Measurements from ENCODE around the gene EED.

Gene EED

DNA sequence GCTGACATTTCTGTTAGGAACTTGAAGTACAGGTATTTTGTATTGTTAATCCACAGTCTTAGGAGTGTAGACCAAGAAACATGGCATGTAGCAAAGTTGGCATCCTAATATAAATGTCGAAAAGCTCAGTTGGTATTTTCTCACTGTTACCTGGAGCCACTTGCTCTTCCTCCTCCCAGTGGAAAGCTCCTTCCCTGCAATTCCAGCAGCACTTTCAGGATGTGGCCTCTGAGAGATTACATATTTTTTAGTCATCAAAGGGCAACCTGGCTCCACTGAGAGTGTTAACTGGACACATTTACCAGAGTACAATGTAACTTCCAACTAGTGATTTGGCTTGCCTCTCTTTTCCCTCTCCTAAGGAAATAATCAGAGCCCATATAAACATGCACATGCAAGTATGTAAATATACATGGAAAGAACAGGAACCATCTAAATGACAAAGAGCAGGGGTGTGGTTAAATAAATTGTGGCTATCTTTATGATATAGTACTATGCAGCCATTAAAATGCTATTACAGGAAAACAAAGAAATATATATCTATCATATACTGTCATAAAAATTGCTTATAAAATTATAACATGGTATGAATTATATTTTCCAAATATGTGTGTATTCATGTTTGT lies 14.3 kb upstream of the EED start:
- Mint-ChIP-seq H3K4me3 (no peak overlapping the region), H3K27ac (no peak overlapping the region), H3K4me1 (ENCODE audit: low read depth) (peaks cover 34% of the 10 kb centered on the region), H3K36me3 (ENCODE audit: low read depth) (no peaks in the 10 kb centered on the region), H3K9me3 (peaks cover 4% of the 10 kb centered on the region), H3K27me3 (ENCODE audit: low read depth) (no peaks in the 10 kb centered on the region)

DNA sequence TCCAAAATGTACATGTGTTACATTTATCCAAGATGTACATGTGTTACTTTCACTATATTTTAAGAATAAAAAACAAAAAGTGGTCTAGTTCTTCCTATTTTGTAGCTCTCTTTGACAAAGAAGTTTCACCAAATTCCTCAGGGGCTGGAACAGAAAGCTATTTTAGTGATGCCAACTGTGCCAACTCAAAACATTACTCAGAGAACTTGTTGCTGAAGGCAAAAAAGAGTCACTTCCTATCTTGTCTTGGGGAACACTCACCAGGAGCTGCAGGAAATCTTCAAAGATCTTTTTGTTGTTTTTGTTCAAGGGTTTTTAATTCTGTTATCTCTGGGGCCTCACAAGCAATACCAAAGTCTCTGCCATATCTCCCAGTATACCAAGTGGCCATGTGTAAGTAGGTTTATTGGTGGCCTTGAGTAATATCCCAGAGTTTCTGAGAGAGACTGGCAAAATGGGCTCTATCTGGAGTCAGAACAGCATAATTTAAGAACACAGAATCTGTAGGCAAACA lies 13.6 kb upstream of the EED start:
- Mint-ChIP-seq H3K4me3 (no peak overlapping the region), H3K36me3 (ENCODE audit: low read depth) (no peaks in the 10 kb centered on the region), H3K9me3 (no peaks in the 10 kb centered on the region), H3K27ac (no peak overlapping the region), H3K27me3 (ENCODE audit: low read depth) (no peaks in the 10 kb centered on the region), H3K4me1 (ENCODE audit: low read depth) (peaks cover 34% of the 10 kb centered on the region)

DNA sequence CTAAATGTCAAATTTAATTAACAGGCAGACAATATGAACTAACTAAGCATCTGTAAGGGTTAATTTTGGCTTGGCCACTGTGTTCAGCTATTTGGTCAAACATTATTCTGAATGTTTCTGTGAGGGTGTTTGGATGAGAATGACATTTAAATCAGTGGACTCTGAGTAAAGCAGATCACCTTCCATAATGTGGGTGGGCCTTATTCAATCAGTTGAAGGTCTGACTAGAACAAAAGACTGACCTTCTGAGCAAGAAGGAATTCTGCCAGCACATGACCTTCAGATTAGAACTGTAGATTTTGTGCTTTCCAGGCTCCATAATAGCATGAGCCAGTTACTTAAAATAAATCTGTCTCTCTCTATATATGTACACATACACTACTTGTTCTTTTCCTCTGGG lies 12.0 kb upstream of the EED start:
- H3K9me3 Mint-ChIP-seq = no peaks in the 10 kb centered on the region
- H3K27me3 Mint-ChIP-seq (ENCODE audit: low read depth) = no peaks in the 10 kb centered on the region
- no peak overlapping the region for H3K4me3 Mint-ChIP-seq
- peaks cover 30% of the 10 kb centered on the region for H3K4me1 Mint-ChIP-seq (ENCODE audit: low read depth)
- H3K36me3 Mint-ChIP-seq (ENCODE audit: low read depth) = no peaks in the 10 kb centered on the region
- no peak overlapping the region for H3K27ac Mint-ChIP-seq

DNA sequence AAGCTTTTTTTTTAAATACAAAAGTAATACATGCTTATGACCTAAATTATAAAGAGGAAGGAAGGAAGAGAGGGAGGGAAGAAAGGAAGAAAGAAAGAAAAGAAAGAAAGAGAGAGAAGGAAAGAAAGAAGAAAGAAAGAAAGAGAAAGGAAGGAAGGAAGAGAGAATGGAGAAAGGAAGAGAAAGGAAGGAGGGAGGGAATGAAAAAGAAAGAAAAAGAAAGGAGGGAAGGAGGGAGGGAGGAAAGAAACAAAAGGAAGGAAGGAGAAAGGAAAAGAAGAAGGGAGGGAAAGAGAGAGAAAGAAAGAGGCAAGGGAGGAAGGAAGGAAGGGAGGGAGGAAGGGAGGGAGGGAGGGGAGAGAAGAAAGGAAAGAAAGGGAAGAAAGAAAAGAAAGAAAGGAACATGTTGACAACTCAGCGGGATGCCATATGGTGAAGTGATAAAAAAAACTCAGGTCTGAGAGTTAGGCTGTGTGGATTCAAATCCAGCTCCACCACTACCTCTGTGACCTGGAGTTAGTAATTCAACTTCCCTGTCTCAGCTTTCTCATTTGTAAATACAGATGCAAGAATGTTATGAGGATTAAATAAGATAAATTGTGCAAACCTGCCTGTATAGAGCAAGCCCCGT lies 9.6 kb upstream of the EED start:
- Mint-ChIP-seq H3K27me3 (ENCODE audit: low read depth) (no peaks in the 10 kb centered on the region), H3K4me1 (ENCODE audit: low read depth) (peaks cover 14% of the 10 kb centered on the region), H3K4me3 (no peak overlapping the region), H3K36me3 (ENCODE audit: low read depth) (no peaks in the 10 kb centered on the region), H3K9me3 (no peaks in the 10 kb centered on the region), H3K27ac (no peak overlapping the region)

DNA sequence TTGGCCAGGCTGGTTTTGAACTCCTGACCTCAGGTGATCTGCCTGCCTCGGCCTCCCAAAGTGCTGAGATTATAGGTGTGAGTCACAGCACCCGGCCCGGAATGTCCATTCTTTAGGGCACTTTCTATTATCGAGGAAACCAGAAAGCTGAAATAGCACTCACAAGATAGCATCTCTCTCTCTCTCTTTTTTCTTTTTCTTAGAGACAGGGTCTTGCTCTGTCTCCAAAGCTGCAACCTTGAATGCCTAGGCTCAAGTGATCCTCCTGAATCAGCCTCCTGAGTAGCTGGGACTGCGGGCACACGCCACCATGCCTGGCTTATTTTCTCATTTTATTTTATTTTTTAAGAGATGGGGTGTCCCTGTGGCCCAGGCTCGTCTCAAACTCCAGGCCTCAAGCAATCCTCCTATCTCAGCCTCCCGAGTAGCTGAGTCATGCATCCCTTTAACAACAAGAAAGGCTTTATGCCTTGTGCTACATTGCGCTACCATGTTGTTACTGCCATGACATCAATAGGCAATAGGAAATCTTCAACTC lies 7.2 kb upstream of the EED start:
- no peaks in the 10 kb centered on the region for H3K36me3 Mint-ChIP-seq (ENCODE audit: low read depth)
- peaks cover 12% of the 10 kb centered on the region for H3K4me1 Mint-ChIP-seq (ENCODE audit: low read depth)
- H3K4me3 Mint-ChIP-seq = no peak overlapping the region
- no peaks in the 10 kb centered on the region for H3K9me3 Mint-ChIP-seq
- H3K27ac Mint-ChIP-seq = no peak overlapping the region
- no peaks in the 10 kb centered on the region for H3K27me3 Mint-ChIP-seq (ENCODE audit: low read depth)

DNA sequence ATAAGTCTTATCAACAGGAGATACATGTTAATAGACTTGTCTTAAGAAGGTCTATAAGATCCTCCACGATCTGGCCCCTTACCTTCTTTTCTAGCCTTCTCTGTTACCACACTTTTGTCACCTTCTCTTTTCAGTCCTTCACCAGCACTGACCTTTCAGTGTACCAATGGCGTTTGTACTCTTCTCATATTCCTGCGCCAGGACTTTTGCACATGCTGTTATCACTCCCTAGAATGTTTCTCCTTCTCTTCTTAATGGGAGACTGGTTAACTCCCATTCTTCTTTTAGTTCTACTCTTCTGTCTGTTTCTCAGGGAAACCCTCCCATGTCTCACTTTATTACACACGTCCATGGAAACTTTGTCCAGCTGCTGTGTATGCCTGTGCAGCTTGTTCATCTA lies 4.4 kb upstream of the EED start:
- H3K4me1 Mint-ChIP-seq (ENCODE audit: low read depth) = peaks cover 9% of the 10 kb centered on the region
- no peaks in the 10 kb centered on the region for H3K36me3 Mint-ChIP-seq (ENCODE audit: low read depth)
- H3K9me3 Mint-ChIP-seq = no peaks in the 10 kb centered on the region
- H3K27me3 Mint-ChIP-seq (ENCODE audit: low read depth) = no peaks in the 10 kb centered on the region
- no peak overlapping the region for H3K27ac Mint-ChIP-seq
- H3K4me3 Mint-ChIP-seq = no peak overlapping the region

DNA sequence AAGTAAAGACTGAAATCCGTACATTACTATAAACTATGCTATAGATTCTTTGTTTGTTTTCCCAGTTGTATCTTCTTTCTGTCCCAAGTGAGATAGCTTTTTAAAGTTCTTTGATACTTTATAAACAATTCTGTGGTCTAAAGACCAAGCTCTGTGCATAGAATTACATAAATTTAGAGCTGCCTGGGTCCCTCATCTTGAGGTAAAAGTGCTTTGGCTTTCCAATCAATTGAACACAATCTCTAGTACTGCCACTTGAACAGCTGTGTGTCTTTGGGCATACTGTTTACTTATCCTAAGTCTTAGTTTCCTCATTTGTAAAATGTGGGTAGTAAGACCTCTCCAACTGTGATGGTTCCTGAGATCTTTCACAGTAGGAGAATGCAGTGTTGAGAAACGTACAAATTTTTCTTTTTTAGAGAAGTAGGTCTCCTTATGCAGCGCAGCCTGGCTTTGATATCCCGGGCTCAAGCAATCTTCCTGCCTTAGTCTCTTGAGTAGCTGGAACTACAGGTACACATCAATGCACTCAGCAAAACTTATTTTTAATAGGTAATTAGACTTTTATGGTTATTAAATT lies 2.5 kb upstream of the EED start:
- no peak overlapping the region for H3K27ac Mint-ChIP-seq
- H3K27me3 Mint-ChIP-seq (ENCODE audit: low read depth) = no peaks in the 10 kb centered on the region
- no peak overlapping the region for H3K4me3 Mint-ChIP-seq
- no peaks in the 10 kb centered on the region for H3K36me3 Mint-ChIP-seq (ENCODE audit: low read depth)
- H3K9me3 Mint-ChIP-seq = no peaks in the 10 kb centered on the region
- H3K4me1 Mint-ChIP-seq (ENCODE audit: low read depth) = peaks cover 9% of the 10 kb centered on the region

DNA sequence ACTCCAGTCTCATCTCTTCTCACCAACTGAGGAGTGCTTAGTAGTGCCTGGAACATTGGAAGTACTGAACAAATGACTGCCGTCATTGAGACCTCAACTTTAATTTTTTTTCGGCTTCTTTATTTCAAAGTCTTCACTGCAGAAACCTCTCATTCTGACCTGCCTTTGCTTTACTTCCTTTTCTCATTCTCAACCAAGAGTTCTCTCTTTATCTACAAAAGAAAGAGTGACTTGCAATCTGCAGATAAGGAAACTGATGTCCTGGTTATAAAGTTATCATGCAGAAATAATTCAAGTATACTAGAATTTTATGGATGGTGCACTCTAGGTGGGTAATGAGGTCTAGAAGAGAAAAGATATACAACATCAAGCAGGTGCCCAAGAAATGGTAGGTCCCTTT lies 1.2 kb upstream of the EED start:
- Mint-ChIP-seq H3K4me3 (no peak overlapping the region), H3K9me3 (no peaks in the 10 kb centered on the region), H3K36me3 (ENCODE audit: low read depth) (no peaks in the 10 kb centered on the region), H3K27me3 (ENCODE audit: low read depth) (no peaks in the 10 kb centered on the region), H3K27ac (no peak overlapping the region), H3K4me1 (ENCODE audit: low read depth) (peaks cover 21% of the 10 kb centered on the region)

DNA sequence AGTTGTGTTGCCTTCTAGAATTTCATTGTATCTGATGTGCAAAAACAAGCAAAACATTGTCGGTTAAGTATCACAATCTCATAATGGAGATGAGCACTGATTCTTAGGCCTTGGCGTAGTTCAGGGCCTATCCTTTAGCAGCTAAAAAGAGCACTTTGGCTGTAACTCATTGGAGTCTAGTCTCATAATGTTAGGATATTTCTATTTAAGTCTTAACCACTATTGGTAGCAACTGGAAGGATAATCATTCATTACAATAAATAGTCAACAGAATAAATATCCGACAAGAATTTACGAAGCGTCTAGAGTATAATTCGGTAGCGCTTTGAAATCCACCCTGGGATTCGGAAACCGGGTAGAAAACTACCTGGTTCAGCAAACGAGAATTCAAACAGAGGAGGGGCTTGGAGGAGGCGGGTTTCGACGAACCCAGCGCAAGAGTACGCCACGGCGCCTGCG lies 461 bp upstream of the EED start:
- Mint-ChIP-seq H3K36me3 (ENCODE audit: low read depth) (no peaks in the 10 kb centered on the region), H3K27me3 (ENCODE audit: low read depth) (no peaks in the 10 kb centered on the region), H3K27ac (no peak overlapping the region), H3K4me1 (ENCODE audit: low read depth) (peaks cover 27% of the 10 kb centered on the region), H3K4me3 (no peak overlapping the region), H3K9me3 (no peaks in the 10 kb centered on the region)

DNA sequence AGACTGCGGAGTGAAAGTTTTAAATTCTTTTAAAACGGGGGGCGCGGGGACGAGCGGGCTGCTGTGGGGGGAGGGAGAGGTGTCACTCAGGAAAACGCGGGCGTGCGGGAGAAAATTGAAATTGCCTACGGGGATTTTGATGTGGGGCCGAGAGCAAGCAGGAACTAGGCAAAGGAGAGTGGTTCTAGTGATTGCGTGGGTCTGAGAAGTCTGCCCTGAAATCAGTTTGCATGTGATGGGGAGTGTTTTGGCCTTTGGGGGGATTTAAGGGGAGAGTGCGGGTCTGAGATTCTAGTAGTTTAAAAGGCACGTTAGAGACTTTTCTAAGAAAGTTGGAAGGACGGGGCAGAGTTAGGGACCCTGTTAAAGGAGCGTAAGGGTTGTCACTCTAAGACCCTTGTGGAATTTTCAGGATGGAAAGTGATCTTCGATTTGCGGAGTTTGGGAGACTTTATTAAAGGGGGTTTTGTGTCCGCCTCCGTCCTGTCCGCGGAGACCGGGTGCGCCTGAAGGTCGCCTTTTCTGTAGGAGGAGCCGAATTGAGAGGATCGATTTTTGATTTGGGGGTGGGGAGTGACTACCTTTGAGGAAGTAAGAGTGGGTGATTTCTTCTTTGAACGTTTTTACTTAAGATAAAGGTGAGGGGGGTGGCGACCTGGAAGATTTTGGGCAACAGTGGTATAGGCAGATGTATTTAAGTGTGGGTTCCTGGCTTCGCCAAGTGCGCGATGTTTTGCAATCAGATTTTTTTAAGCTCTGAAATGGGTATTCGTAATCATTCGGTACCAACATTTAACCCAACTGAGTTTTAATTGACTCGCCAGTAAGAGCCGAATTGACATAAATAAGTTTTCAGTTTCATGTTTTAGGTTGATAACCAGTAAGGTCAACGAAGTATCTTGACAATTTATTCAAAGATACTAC lies 1.1 kb downstream of the EED start:
- Mint-ChIP-seq H3K27ac (no peak overlapping the region), H3K9me3 (no peaks in the 10 kb centered on the region), H3K36me3 (ENCODE audit: low read depth) (peaks cover 1% of the 10 kb centered on the region), H3K4me3 (no peak overlapping the region), H3K27me3 (ENCODE audit: low read depth) (no peaks in the 10 kb centered on the region), H3K4me1 (ENCODE audit: low read depth) (peaks cover 32% of the 10 kb centered on the region)

DNA sequence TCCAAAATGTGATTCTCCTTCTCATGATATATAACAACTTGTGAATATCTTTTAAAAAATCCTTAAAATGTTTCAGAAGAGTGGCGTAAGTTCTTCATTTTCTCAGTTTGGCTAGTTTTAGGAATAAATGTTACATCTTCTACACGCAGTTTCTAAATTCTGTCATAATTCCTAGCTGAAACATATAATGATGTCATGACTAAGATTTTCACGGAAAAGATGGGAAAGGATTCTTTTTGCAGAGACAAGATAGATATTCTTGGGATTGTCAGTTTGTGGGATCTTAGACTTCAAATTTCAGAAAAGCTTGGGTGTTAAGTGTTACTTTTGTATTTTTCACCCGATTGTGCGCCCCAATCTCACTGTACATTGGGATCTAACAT lies 1.7 kb downstream of the EED start:
- Mint-ChIP-seq H3K27ac (peak overlapping the region; percentile 13), H3K4me3 (no peak overlapping the region), H3K4me1 (ENCODE audit: low read depth) (peaks cover 35% of the 10 kb centered on the region), H3K36me3 (ENCODE audit: low read depth) (peaks cover 1% of the 10 kb centered on the region), H3K9me3 (no peaks in the 10 kb centered on the region), H3K27me3 (ENCODE audit: low read depth) (no peaks in the 10 kb centered on the region)

DNA sequence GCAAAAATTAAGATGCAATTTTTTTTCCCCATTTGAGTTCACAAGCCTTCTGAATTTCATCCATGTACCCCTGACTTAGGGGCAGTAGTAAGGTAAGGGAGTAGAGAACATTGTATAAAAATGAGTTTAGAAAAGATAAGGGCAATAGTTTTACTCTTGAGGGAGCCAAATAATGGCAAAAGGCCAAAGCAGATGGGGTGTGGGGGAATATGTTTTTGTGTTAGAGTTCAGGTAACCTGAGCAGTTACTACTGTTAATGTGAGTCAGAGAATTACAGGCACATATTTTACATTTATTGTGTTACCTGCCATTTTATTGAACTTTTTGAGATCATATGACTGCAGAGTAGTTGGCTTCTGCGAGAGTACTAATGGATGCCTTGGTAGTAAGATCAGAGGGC lies 3.1 kb downstream of the EED start:
- Mint-ChIP-seq H3K36me3 (ENCODE audit: low read depth) (peaks cover 8% of the 10 kb centered on the region), H3K4me1 (ENCODE audit: low read depth) (peaks cover 40% of the 10 kb centered on the region), H3K9me3 (no peaks in the 10 kb centered on the region), H3K27ac (peak overlapping the region; percentile 41), H3K27me3 (ENCODE audit: low read depth) (no peaks in the 10 kb centered on the region), H3K4me3 (peak overlapping the region; percentile 48)

DNA sequence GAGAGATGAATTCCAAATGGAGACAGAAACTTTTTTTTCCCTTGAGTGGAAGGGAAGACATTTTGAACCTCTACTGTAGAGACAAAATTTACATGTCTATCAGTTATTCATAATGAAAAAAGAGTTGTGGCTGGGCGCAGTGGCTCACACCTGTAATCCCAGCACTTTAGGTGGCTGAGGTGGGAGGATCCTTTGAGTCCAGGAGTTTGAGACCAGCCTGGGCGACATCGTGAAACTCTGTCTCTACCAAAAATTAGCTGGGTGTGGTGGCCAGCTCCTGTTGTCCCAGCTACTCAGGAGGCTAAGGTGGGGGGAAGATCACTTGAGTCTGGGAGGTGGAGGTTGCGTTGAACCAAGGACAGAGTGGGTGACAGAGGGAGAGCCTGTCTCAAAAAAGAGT lies 4.1 kb downstream of the EED start:
- Mint-ChIP-seq H3K4me3 (peak overlapping the region; percentile 60), H3K4me1 (ENCODE audit: low read depth) (peaks cover 43% of the 10 kb centered on the region), H3K27ac (peak overlapping the region; percentile 37)

DNA sequence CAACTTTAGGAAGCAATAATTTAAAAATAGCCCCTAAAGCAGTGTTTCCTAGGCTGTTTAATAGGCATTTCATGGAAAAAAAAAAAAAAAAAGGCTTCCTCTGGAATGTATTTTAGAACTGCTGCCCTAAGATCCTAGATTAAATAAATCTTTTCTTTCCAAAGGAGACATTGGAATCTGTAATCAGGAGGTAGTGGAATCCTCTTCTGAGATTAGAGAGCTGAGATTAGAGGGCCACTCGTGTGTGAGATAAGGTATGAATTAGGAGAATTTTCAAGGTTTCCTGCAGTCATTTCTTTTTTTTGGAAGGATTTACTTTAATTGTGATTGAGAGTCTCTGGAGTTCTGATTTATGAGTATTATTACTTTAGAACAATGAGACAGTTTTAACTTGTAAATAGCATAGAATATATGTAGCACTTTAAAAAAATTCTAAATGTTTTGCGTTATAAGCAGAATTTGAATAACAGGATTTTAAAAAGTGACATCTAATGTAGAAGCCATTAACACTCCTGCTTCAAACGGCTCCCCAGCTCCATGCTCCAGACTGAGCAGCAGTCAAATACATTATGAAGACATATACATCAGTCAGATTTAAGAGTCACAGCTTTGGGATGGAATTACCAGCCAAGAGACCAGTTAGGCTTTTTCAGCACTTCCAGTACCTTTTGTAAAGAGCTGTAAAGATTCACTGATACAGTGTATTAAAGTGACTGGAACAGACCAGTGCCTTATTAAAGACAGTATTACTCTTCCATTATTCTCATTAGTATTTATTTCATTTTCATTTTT lies 5.0 kb downstream of the EED start:
- H3K9me3 Mint-ChIP-seq = no peaks in the 10 kb centered on the region
- peaks cover 43% of the 10 kb centered on the region for H3K4me1 Mint-ChIP-seq (ENCODE audit: low read depth)
- H3K36me3 Mint-ChIP-seq (ENCODE audit: low read depth) = peaks cover 9% of the 10 kb centered on the region
- no peak overlapping the region for H3K4me3 Mint-ChIP-seq
- H3K27me3 Mint-ChIP-seq (ENCODE audit: low read depth) = no peaks in the 10 kb centered on the region
- H3K27ac Mint-ChIP-seq = no peak overlapping the region

More for the DNA sequence above, 4.1 kb downstream of the EED start:
- Mint-ChIP-seq H3K36me3 (ENCODE audit: low read depth) (peaks cover 9% of the 10 kb centered on the region), H3K9me3 (no peaks in the 10 kb centered on the region), H3K27me3 (ENCODE audit: low read depth) (no peaks in the 10 kb centered on the region)

All from T-helper 1 cell treated with Interleukin-12 subunit alpha and Interleukin-12 subunit beta and Interleukin-4 antibody, amounts not matched to agents 30 μg/mL and 1 μg/mL, for 36 hours (primary cell).